Germinal center (tissue), 1 donor: ENCODE measurements around the gene DMD.
"Not testable (repeated sequence)": the region's sequence is repeated elsewhere in the genome, so short reads cannot be mapped to it uniquely, and the experiment has no call there.

Source experiments
- DNase-seq: peaks from one replicate; pipeline ENCODE4 v3.0.0; 2012; ENCODE audit warnings: mixed read lengths, low spot score

Gene DMD

GRCh38 chrX:31429915-31430314 is 1781.4 kb downstream of the DMD start:
- DNase-seq, result no peak

DNA sequence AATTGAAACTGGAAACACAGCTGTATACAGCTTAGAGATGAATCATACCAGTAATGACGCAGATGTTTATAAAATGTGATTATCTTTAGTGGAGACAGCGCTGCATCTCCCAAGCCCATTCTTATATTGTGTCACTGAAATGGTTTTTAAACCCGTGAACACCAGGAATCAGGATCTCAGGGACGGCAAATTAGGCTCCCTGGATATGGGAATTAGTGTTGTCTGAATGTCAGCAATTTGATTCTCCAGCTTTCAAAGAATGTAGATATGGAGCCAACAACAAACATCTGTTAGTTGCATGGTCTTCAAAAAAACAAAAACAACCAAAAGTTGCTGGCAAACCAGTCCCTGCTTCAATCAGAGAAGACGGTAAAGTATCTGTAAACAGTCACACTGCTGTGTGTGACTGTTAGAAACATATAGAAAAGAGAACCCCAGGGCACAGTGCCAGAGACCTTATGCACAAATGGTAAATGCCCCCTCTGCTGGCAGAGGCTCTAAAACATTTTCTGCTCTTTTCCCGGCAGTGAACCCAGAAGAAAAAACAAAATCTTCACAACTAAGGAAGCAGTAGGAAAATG is 1787.7 kb downstream of the DMD start:
- DNase-seq, result peak; percentile 8

DNA sequence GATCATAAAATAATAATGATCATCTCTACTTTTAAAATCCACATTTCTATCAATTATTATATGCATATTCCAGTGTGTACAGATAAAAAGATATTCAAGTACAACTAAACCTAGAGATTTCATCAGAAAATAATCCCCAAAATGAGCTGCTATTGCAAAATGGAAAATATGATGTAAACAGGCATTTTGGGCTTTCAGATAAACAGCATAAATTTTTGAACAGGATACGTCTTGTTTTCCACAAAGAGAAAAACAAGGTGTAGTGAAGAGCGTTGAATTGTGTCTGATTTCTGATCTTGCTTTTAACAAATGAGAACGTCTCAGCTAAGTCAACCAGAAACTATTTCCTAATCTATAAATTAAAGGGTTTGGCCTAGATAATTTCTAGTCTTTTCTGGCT is 1789.9 kb downstream of the DMD start:
- DNase-seq, result no peak

- peak; percentile 21 for DNase-seq
These were observed 1790.6 kb downstream of the DMD start for GRCh38 chrX:31420711-31421151.

GRCh38 chrX:31420302-31420701 is 1791.0 kb downstream of the DMD start:
- peak; percentile 6 for DNase-seq

DNA sequence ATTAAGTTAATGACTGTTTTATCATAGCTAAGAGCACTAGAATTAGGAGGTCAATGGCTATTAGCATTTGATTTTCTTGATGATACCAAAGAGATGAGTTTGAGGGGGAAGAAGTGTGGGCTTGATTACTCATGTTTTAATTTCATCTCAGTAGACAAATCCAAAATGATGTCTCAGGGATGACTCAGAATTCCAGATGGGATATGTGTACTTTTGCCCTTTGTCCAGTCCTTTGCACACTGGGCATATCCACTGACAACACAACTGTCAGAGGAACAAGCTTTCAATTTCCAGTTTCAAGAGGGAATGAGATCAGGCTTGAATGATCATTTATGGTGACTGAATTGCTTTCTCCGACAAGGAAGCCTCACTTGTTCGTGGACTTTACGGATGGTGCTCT is 1814.2 kb downstream of the DMD start:
- DNase-seq, result no peak

- DNase-seq, result no peak
These were observed 1818.8 kb downstream of the DMD start for GRCh38 chrX:31392513-31392912.

DNA sequence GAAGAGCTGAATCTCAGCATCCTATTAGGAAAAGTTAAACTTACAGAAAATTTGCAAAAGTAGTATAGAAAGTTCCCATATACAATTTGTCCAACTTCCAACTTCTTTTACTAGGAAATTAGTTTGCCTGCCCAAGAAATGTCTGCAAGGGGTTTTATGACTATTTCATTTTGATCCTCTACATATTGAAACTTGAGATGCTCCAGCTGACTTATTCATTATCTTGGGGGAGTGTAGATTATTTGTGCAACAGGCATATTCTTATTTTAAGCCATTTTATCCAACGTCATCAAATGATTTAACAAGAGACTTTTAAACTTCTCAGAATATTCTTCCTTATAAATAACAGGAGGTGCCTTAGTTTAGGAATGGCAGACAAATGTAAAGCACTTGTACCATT is 1822.4 kb downstream of the DMD start:
- no peak for DNase-seq

- no peak for DNase-seq
These were observed 1826.9 kb downstream of the DMD start for GRCh38 chrX:31384471-31384870.

GRCh38 chrX:31383991-31384390 is 1827.4 kb downstream of the DMD start:
- no peak for DNase-seq

DNA sequence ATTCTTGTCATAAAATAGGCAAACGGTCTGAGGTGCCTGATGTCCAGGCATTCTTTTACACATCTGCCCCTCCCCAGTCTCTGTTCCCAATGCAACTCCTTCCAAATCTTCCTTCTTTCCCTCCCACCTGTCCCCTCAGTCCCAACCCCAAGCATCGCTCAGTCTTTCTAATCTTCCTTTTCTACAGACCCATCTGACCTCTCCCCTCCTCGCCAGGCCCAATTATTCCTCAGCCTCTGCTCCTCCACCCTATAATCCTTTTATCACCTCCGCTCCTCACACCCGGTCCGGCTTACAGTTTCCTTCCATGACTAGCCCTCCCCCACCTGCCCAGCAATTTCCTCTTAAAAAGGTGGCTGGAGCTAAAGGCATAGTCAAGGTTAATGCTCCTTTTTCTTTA is 1832.4 kb downstream of the DMD start:
- not testable (repeated sequence) for DNase-seq

DNA sequence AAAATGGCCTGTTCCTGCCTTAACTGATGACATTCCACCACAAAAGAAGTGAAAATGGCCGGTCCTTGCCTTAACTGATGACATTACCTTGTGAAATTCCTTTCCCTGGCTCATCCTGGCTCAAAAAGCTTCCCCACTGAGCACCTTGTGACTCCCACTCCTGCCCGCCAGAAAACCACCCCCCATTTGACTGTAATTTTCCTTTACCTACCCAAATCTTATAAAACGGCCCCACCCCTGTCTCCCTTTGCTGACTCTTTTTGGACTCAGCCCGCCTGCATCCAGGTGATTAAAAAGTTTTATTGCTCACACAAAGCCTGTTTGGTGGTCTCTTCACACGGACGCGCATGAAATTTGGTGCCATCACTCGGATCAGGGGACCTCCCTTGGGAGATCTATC is 1833.5 kb downstream of the DMD start:
- DNase-seq, result not testable (repeated sequence)

DNA sequence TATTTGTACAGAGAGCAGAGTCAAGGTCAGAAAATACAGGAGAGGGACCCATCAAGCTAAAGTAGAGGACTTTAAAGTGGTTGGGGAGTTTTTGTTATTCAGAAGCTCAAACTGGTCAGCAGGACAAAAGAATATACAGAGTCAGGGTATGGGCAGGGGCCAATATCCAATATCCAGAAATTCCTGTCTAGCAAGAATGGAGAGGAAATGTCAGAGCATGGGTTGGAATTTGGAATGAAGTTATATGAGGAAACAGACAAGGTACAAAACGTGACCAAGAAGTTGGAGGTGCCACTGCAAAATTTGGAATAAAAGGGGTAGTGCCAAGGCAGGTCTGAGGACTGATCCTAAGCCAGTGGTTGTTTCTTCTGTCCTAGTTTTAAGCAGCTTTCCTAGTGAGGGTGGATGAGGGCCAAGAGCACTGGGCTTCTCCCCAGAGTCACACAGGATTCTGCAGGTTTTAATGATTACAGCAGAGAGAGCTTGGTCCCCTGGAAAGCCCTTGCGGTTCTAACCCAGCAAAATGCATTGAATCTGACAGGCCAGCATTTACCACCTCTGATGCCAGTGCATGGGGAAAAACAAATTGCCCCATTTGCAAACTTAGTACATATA is 1834.8 kb downstream of the DMD start:
- DNase-seq, result no peak

DNA sequence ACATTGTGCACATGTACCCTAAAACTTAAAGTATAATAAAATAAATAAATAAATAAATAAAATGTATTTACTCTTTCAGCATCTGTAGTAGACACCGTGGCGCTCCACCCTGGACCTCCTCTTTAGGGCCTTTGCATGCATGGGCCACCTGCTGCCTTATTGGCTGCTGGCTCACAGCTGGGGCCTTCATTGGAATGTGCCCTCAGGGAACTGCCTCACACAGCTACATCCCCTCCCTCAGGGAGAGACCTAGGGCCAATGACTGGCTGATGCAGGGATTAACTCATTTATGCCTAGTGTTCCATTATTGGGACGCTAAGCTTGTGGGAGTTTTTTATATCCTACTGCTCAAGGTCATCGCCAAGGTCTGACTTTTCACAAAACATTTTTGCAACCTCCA is 1836.6 kb downstream of the DMD start:
- no peak for DNase-seq

- DNase-seq, result no peak
These were observed 1839.4 kb downstream of the DMD start for GRCh38 chrX:31371956-31372355.

GRCh38 chrX:31367816-31368215 is 1843.5 kb downstream of the DMD start:
- DNase-seq, result no peak

GRCh38 chrX:31366041-31366440 is 1845.3 kb downstream of the DMD start:
- no peak for DNase-seq

DNA sequence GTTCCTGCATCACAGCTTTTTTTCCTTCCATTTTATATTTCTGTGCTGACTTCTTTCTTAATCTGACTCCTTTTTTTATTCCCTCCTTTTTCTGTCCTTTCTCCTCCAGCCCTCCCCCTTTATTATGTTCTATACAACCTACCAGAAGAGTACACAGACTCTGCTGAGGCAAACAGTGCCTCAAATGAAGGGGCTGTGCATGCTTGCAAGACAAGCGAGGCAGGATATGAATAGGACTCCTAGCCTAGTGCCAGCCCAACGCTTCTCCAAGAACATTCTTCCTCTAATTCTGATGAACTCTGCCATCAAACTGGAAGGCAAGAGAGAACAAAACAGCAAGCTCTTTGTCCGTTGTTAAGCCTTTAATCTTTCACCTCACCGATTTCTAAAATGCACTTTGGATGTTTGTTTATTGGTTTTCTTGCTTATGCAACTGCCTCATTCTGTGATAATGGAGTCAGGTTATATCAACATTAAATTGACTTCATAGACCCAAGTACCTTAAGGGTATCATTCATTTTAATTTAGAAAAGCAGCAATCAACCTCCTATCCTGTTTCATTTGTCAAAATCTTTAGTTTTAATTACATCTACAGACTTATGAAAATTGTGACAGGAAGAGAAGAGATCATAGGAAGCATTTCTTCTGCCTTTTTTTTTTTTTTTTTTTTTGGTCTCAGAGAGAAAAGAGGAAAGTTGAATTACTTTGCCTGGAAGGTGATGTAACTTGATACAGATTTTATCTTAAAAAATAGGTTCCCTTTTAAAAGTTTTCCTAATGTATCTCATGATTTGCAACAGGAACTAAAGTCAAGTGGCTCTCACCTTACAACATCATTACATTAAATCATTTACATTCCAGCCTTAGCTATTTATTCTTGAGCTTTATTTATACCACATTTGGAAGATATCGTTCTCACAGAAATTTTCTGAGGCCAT is 1854.8 kb downstream of the DMD start:
- DNase-seq, result no peak

GRCh38 chrX:31355206-31355955 is 1856.0 kb downstream of the DMD start:
- no peak for DNase-seq

GRCh38 chrX:31353095-31353494 is 1858.3 kb downstream of the DMD start:
- DNase-seq, result no peak

GRCh38 chrX:31350808-31351074 is 1860.6 kb downstream of the DMD start:
- no peak for DNase-seq

- DNase-seq, result no peak
These were observed 1861.8 kb downstream of the DMD start for GRCh38 chrX:31349515-31349914.

DNA sequence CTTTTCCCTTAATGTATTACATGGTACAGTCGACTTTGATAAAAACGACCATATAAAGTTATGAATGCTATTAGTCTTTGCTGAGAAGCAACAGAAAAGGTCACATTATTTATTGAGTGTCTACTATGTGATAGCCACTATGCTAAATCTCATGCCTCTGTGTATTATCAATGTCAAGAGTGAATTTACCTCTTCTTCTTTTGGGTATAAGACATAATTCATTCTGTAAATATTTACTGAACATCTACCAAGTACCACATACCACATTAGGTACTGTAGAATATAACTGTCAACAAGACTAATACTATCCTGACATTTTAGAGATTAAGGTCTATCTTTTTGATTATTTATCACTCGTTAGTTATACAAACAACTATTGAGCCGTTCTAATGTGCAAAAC is 1870.8 kb downstream of the DMD start:
- DNase-seq, result no peak
